Measurements from ENCODE around the gene CYB5R4.
A peak's percentile ranks its signal among the peaks of the same experiment; 100 is the strongest.
"Not testable (repeated sequence)": the region's sequence is repeated elsewhere in the genome, so short reads cannot be mapped to it uniquely, and the experiment has no call there.

CYB5R4 gene

GRCh38 chr6:83920017-83920416 lies 60.5 kb downstream of the CYB5R4 start:
- DNase-seq = no peak

DNA sequence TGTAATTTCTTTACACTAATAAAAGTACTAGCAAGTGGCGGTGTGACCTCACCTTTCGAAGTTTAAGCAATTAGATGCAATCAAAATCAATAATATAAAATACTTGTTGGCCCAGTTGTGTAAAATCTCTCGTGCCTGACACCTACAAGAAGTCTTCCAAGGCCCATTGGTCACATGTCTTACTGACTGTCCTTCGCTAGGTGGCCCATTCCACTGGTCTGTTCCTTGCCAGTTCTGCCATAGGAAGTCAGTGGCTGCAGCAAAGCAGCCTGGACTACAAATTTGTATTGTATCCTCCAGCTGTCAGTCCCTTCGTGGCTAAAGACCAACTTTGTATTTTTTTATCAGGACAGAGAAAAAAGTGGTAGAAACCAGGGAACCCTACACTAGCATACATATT lies 61.8 kb downstream of the CYB5R4 start:
- DNase-seq = no peak

DNA sequence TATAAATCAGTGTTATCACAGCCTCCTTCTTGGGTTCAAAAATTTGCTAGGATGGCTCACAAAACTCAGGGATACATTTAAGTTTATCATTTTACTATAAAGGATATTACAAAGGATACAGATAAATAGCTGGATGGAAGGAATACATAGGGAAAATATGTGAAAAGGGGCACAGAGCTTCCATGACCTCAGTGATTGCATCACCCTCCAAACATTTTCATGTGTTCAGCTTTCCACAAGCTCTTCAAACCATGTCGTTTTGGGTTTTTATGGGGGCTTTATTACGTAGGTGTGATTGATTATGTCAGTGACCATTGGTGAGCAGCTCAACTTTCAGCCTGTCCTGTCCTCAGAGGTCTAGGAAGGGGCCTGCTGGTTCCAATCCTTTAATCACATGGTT lies 68.0 kb downstream of the CYB5R4 start:
- DNase-seq = no peak

DNA sequence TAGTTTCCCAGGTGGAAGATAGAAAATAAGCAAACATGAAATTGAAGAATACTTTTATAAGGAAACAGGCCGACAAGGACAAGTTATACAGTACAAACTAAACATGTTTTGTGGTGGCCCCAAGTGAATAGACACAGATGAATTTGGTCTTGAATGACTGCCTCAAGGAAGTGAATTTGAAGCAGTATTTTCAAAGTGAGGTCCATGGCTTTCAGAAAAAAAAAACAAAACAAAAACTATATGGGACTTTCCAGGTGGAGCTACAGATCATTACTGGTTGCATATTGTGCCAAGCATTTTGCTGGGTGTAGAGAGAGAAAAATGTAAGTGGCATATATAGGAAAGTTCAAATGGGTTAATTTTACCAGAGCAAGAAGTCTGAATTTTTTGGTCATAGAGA lies 68.8 kb downstream of the CYB5R4 start:
- DNase-seq = no peak

- peak; percentile 78 for DNase-seq
Observed at GRCh38 chr6:83946201-83946833, 86.8 kb downstream of the CYB5R4 start.

DNA sequence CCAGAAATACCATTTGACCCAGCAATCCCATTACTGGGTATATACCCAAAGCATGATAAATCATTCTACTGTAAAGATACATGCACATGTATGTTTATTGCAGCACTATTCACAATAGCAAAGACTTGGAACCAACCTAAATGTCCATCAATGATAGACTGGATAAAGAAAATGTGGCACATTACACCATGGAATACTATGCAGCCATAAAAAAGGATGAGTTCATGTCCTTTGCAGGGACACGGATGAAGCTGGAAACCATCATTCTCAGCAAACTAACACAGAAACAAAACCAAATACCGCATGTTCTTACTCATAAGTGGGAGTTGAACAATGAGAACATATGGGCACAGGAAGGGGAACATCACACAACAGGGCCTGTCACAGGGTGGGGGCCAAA lies 88.5 kb downstream of the CYB5R4 start:
- not testable (repeated sequence) for DNase-seq

- DNase-seq = no peak
Observed at GRCh38 chr6:83948851-83949250, 89.4 kb downstream of the CYB5R4 start.

DNA sequence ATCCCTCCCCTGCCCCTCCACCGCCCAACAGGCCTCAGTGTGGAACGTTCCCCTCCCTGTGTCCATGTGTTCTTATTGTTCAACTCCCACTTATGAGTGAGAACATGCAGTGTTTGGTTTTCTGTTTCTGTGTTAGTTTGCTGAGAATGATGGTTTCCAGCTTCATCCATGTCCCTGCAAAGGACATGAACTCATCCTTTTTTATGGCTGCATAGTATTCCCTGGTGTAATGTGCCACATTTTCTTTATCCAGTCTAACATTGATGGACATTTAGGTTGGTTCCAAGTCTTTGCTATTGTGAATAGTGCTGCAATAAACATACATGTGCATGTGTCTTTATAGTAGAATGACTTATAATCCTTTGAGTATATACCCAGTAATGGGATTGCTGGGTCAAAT lies 91.9 kb downstream of the CYB5R4 start:
- not testable (repeated sequence) for DNase-seq

DNA sequence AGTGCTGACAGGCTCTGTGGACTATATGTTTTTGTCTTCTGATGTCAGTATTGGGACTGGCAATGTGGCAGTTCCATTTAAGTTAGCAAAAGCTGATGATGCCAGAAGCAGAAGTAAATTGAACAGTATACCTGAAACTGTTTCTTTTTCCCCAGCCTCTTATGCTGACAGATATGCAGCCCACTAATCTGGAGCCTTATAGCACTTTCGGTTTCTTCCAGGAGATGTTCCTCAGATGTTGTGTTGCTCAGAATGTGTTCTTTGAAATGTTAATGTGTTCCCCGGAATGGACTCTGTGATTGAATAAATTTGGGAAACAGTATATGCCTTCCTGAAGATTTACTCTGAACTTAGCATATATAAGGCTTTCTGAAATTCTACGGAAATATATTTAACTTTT lies 93.3 kb downstream of the CYB5R4 start:
- peak; percentile 90 for DNase-seq

- no peak for DNase-seq
Observed at GRCh38 chr6:83954371-83954770, 94.9 kb downstream of the CYB5R4 start.

DNA sequence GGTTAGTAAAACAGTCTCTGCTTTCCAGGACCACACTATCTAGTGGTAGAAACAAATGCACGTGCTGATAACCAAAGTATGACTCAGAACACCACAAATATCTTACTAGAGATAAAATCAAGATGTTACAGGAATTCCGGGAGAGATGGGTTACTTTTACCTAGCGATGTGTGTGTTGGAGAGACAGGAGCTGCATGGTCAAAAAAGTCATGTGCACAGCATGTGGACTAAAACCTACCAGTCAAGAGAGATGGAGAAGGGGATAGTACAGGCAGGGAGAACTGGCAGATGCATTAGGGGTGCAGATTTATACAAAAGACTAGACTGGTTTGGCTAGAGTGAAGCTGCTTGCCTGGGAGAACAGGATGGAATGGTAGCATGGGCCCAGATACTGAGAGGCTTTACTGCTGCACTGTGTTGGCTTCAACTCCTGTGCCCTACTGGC lies 98.8 kb downstream of the CYB5R4 start:
- DNase-seq = peak; percentile 37

DNA sequence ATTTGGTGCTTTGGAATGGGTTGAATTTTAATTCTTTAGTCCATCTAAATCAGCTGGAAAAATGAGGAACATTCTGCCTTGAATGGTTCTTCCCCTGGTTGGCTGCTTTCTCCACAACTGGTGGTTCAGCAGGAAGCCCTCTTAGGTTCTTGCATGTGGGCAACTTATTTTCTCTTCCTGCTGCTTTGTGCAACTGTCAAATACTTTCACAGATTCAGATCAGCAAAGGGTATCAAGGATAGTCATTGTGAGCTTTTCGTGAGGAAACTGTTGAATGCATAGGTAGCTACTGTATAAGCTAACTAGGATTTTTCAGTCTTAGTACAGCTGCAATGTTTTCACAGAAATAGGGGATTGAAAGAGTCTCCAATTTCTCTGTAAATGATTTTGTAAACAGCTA lies 101.2 kb downstream of the CYB5R4 start:
- no peak for DNase-seq

DNA sequence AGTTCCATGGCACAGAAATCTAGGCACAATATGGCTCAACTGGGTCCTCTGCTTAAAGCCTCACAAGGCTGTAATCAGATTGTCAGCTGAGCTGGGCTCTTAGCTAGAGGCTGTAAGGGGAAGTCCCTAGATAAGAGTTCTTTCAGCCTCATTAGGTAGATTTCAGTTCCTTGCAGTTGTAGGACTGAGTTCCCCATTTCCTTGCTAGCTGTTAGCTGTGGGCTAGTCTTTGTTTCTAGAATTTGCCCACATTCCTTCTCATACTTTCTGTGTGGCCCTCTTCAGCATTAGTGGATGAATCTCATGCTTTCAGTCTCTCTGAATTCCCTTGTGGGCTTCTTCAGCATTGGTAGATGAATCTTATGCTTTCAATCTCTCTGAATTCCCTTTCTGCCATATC lies 103.1 kb downstream of the CYB5R4 start:
- peak; percentile 77 for DNase-seq

DNA sequence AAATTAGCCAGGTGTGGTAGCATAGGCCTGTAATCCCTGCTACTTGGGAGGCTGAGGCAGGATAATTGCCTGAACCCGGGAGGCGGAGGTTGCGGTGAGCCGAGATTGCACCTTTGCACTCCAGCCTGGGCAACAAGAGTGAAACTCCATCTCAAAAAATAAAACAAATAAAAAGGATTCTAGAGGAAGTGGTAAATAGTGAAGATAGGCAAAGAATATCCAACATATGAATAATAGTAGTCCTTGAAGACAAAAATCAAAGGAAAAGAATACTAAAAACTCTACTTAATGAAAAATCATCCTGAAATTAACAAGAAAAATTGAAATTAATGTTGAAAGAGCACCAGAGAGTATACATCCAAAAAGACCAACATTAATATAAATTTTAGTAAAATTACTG lies 107.0 kb downstream of the CYB5R4 start:
- DNase-seq = no peak

DNA sequence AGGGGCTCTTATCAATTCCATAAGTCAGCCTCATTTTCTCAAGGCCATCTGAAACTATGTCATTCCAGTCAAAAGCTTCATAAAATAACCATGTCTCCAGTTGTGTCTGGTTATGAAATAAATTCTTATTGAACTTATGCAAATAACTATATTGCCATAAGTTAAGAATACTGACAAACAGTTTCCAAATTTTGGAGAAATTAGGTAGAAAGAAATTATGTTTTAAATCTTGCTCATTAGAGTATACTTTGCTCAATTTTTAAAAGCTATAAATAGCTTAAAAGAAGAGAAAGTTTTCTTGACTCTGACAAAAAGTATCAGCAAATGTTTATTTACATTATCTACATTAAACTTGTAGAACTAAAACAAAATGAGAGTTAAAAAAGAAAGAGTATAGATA lies 111.1 kb downstream of the CYB5R4 start:
- DNase-seq = peak; percentile 45

DNA sequence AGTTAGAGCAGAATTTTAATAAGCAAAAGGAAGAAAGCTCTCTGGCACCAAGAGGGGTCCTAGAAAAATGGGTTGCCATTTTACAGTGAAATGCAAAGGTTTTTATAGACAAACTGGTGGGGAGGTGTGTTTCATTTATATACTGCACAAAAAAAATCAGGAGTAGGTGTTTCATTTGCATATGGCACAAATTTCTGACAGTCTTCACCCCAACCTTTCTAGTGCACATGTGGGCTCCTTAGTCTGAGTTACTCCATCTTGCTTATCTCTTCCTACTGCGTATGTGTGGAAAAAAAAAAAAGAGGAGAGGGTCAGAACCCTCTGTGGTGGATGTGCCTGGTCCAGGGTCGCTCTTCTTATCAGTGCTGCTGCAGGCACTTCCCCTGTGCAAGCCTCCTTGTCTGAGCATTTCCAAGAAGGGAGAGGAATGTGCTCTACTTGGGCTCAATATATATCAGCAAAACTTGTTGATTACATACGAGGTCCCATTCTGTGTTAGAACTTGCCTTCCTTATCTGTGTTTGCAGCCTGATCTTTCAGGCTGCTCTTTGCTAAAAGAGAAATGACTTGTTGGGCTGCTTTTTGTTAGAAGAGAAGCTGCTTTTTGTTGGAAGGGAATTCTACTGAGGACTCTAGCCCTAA lies 115.0 kb downstream of the CYB5R4 start:
- peak; percentile 98 for DNase-seq

- no peak for DNase-seq
Observed at GRCh38 chr6:83976037-83976755, 116.7 kb downstream of the CYB5R4 start.

- DNase-seq = no peak
Observed at GRCh38 chr6:83976871-83977270, 117.4 kb downstream of the CYB5R4 start.

- peak; percentile 70 for DNase-seq
Observed at GRCh38 chr6:83978324-83978734, 118.8 kb downstream of the CYB5R4 start.

DNA sequence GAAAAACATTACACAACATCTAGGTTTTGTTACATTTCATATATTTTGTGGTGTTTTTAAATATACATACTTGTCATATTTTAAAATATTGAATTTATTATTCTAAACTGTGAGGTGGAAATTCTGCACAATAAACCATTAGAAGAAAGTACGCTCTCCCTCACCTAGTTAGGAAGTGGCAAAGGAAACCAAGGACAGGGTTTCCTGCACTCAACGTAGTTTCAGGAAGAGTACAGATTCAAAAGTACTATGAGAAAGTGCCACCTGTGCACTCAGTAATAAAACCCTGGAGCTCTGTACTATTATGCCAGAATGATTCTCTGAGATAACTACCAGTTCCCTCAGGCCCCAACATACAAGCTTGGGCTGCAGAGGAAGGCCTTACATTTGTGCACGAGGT lies 119.5 kb downstream of the CYB5R4 start:
- DNase-seq = no peak

DNA sequence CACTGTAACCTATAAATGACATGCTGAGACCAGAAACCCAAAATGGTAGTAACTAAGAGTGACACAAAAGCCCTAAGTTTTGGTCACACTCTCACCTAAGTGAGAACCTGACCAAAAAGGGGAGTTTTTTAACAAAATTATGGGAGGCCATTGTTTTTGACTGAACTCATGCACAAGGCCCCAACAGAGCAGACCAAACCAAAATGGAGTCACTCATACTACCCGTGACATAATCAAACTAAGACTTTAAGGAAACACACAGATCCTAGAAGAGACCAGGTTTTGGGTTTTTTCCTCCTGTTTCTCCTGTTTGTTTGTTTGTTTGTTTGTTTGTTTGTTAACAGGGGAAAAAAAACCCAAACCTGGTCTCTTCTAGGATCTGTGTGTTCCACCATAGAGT lies 124.9 kb downstream of the CYB5R4 start:
- no peak for DNase-seq

DNA sequence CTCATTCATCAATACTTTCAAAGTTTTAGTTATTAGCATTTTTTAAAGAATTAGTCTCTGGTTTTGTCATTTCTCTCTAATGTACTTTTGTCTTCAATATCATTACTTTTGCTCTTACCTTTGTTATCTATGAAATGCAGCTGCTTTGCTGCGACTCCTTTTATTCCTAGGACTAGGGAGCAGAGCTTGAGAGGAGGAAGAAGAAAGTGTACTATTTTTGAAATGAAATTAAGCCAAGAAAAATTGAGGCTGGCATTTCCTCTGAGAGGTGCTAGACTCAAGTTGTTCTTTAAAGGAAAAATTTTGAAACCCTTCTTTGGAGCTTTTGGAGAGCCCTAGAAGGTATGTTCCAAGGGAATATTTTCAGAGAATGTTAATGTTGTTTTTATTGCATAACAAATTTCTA lies 125.8 kb downstream of the CYB5R4 start:
- peak; percentile 78 for DNase-seq

DNA sequence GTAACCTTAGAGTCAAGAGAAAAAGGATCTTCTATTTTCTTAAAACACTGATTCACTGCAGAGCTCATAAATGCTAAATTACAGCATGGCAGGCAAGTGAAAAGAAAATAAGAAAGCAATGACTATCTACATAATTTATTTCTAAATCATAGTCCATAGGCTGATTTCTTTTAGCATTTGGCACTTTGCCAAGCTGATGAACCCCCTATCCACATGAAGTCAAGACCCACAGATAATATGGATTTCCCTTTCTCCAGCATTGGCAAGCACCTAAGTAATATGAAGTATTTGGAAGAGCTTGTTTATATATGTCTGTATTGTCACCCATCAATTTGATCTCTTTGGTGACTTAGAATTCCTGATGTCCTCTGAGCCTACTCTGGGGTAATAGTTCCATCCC lies 126.2 kb downstream of the CYB5R4 start:
- no peak for DNase-seq

DNA sequence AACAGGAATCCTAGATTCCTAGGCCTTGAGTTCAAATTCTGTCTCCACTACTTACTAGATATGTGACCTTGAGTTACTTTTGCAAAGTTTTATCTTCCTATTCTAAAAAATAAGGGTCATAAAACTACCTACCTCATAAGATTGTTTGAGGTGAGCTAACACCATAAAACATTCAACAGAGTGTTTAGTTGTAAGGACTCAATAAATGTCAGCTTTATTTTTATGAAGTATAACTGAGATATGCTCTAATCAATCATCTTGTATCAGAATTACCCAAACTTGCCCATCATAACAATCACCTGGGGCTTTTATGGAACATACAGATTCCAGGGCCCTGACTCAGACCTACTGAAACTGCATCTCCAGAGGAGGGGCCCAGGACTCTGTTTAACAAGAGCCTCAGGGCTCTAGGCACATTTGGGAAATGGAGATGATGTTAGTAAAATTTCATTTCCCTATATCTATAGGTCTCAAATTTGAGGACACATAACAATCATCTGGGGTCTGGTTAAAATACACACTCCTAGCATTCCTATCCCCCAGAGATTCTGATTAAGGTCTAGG lies 138.6 kb downstream of the CYB5R4 start:
- DNase-seq = no peak

Measured in OCI-M1 (cell line).